GM18507 (cell line): ENCODE measurements around the gene ATG16L2.
A peak's percentile ranks its signal among the peaks of the same experiment; 100 is the strongest.
"Not testable (repeated sequence)": the region's sequence is repeated elsewhere in the genome, so short reads cannot be mapped to it uniquely, and the experiment has no call there.

Experiments used
- DNase-seq: peaks from one replicate; pipeline ENCODE4 v3.0.0; 2011; ENCODE audit warnings: low read depth; ENCODE audit not compliant: insufficient read length; ENCODE audit errors: extremely low spot score
- FAIRE-seq: peaks from 2 replicates; lab custom pipeline; 2011; peaks lifted over from hg19 to GRCh38; lab: Jason Lieb, UNC

Gene ATG16L2

DNA sequence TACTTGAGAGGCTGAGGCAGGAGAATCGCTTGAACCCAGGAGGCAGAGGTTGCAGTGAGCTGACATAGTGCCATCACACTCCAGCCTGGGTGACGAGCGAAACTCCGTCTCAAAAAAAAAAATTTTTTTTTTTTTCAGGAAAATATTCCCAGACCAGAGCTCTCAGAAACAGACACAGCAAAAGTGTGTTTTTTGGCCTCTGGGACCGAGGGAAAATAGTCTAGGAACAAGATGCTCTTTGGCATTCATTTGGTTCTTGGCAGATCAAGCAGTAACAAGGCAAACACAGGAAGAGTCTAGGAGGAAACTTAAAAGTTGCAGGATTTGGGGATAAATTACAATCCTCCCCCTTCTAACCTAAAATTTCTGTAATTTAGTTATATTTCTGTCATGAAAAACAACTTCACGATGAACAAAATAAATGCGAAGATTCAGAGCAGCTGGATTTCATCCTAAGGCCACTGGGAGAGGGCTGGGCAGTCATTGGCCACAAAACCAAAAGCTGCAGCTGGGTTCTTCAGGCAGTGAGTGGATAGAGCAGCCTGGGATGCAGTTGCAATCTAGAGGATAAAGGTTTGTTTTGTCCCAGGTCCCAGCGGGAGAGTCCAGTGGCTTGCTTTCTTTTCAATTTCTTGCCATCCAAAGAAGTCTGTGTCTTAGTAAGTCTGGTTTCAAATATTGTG is 19.7 kb downstream of the ATG16L2 start:
- DNase-seq (no peak), FAIRE-seq (no peak)

- DNase-seq (no peak), FAIRE-seq (no peak)
These were observed 20.7 kb downstream of the ATG16L2 start for GRCh38 chr11:72834905-72835304.

DNA sequence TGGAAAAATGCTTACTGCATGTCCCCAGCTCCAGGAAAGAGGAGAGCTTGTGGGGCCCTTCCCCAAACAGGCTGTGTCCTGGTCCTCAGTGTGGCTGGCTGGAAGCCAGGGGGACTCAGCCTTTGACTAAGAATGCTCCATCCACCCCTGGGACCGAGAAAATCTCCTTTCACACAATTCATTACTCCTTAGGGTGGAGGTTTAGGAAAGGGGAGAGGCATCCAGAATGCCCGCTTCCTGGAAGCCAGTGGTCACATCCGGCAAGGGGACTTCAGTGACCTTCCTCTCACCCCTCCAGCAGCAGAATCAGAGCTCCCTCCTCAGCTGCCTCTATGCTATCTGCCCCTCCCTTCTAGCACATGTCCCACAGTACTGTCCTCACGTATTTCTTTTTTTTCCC is 21.9 kb downstream of the ATG16L2 start:
- DNase-seq (no peak), FAIRE-seq (no peak)

DNA sequence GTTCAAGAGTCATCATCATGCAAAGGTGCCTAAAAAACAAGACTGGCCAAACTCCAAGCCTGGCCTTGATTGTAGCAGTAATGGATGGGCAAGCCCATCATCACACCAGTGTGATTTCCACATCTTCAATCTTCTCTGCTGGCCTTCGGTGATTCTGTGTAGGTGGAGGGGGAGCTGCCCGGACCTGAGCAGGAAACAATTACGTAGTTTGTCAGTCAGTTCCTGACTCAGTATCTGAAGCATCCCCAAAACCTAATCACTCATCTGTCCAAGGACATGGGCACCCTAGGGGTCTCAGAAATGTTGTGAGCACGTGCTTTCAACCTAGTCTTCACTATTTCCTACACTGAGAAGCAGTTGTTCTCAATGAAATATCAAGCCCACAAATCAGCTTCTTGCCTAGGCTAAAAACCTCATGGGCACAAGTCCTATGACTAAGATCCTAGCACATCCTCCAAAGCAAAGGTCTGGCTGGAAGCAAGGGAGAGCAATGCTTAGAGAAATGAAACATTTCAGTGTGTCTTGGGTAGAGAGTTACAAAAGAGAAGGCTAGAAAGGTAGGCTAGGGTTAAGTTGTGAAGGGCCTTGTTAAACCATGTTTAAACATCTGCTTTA is 24.6 kb downstream of the ATG16L2 start:
- DNase-seq (no peak), FAIRE-seq (no peak)

DNA sequence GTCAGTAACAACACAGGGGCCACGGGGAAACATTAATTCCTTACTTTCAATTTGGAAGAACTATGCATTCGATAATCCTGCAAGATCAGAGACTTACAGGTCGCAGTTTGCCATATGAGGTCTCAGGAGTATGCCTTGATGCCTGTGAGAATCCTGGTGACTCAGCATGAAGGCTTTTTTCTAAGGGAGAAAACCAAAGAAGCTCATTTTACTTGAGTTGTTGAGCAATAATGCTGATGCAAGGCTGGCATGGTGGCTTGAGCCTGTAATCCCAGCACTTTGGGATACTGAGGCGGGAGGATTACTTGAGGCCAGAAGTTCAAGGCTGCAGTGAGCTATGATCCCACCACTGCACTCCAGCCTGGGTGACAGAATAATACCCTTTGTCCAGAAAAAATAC is 26.6 kb downstream of the ATG16L2 start:
- DNase-seq (no peak), FAIRE-seq (no peak)

DNA sequence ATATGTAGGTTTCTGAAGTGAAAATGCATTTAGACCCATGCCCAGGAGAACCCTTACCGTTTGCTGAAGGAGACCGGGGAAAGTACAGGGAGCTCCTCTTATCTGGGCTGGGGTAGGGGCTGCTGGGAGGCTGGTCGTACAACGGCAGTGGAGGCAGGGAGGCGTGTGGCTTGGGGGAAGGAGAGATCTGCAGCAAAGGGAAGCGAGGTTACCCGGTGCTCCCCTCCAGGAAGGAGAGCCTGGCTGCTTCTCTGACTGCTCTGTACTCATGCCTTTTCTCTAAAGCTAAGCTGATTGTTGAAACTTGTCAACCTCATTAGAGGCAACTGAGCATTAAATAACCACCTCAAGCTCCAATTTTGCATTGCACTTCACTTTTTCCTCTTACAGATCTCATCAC is 27.2 kb downstream of the ATG16L2 start:
- FAIRE-seq = no peak
- DNase-seq = no peak

DNA sequence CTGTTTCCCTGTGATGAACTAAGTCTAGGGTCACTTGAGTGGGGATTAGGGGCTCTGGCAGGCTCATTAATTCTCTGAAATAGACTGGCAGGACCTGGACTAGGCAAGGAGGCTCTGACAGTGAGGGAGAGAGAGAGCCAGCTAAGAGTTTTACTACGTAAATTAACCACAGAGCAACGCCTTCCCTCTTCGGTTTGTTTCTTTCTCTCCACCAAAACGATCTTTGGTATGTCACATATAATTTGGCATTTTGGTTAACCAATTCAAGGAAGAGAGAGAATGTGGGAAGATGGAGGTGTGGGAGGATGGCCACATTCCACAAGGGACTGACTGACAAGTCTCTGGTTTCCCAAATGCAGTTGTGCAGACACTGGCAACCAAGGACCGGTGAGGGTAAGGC is 27.9 kb downstream of the ATG16L2 start:
- FAIRE-seq = no peak
- no peak for DNase-seq

- no peak for DNase-seq
- no peak for FAIRE-seq
These were observed 28.6 kb downstream of the ATG16L2 start for GRCh38 chr11:72842653-72843330.

DNA sequence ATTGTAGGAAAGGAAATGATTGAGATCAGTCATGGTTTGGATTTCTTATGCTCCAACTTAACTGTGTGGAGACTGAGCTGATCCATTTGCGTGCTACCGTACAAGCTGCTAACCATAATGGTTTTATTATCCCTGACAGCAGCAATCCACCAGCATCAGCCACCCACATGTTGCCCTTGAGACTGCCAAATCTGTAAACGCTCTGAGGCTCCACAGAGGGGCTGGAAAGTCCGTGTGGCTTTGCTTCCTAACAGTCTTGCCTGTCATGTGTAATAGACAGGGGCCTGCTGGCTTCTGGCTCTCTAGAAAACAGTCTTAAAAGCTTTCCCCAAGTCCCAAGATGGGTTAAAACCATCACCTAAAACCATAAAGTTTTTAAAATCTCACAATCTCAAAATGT is 30.1 kb downstream of the ATG16L2 start:
- no peak for FAIRE-seq
- DNase-seq = no peak

- DNase-seq = no peak
- peak; percentile 12 for FAIRE-seq
These were observed 34.7 kb downstream of the ATG16L2 start for GRCh38 chr11:72848846-72849466.

GRCh38 chr11:72850832-72851231 is 36.6 kb downstream of the ATG16L2 start:
- DNase-seq = no peak
- no peak for FAIRE-seq

GRCh38 chr11:72851726-72852125 is 37.5 kb downstream of the ATG16L2 start:
- FAIRE-seq (peak; percentile 5), DNase-seq (no peak)

GRCh38 chr11:72856065-72856464 is 41.9 kb downstream of the ATG16L2 start:
- no peak for DNase-seq
- no peak for FAIRE-seq

DNA sequence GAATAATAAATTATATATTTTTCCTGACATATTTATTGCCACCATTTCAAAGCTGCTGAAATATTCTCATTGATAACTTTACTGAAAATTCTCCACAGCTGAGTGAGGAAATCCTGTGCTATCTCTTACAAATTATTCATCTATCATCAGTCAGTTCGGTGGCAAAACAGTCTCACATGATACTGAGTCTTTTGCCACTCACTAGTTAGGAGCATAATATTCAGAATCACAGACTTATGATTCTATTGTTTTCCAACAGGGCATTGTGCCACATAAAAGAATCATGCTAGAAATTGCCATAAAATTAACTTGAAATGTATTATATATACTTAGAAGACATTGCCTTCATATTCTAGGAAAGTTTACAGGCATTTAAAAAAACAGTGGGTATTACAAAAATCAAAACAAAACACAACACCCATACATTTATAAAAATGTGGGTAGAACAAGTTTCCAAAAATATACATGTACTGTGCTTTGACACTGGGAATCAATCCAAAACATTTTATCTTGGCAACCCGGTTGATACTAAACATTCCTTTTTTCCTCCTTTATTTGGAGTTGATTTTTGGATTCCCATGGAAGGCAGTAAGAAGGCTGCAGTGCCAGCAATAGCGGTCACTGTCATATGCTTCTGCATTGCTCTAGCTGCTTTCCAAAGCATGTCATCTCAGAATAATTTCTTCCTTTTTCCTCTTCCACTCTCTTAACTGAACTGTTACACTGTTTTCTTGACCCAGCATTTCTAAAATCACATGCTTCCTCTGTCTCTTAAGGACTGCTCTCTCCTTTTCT is 42.5 kb downstream of the ATG16L2 start:
- DNase-seq (no peak), FAIRE-seq (no peak)

- not testable (repeated sequence) for DNase-seq, FAIRE-seq
These were observed 44.1 kb downstream of the ATG16L2 start for GRCh38 chr11:72858267-72858666.

DNA sequence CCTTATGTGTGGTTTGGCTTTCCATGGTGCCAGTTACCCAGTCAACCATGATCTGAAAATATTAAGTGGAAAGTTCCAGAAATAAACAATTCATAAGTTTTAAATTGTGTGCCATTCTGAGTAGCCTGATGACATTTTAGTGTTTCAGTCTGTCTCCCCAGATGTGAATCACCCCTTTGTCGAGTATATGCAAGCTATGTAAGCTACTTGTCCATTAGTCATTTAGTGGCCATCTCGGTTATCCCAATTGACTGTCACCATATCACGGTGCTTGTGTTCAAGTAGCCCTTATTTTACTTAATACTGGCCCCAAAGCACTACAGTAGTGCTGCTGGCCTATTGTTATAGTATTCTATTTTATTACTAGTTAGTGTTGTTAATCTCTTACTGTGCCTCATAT is 44.9 kb downstream of the ATG16L2 start:
- no peak for DNase-seq
- no peak for FAIRE-seq

DNA sequence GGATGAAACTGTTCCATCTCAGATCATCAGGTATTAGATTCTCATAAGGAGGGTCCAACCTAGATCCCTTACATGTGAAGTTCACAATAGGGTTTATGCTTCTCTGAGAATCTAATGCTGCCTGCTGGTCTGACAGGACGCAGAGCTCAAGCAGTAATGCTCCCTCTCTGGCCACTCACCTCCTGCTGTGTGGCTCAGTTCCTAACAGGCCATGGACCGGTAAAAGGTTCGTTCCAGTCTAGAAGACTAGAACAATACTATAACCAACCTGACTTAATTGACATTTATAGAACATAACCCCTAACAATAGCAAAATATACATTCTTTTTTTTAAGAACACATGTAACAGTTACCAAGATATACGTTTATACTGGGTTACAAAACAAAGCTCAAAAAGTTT is 45.8 kb downstream of the ATG16L2 start:
- FAIRE-seq = no peak
- DNase-seq = no peak

GRCh38 chr11:72860592-72860991 is 46.4 kb downstream of the ATG16L2 start:
- FAIRE-seq = no peak
- no peak for DNase-seq

GRCh38 chr11:72863091-72863490 is 48.9 kb downstream of the ATG16L2 start:
- DNase-seq (no peak), FAIRE-seq (no peak)

- FAIRE-seq (no peak), DNase-seq (no peak)
These were observed 49.7 kb downstream of the ATG16L2 start for GRCh38 chr11:72863916-72864315.
